K562 (cell line): ENCODE measurements around the gene KCNB1. TPM values are rescaled to one million over a fixed set of nuclear protein-coding genes. Genes with fewer than 3 reads are reported as not detected.

Source experiments
- MYBL2 ChIP-seq, 2 experiments: fragments of 450-650 bp in 1 of 2; sonication (generic) in 1 of 2; formaldehyde crosslinking in 1 of 2; IDR thresholded peaks; 2 replicates each; pipeline versions ENCODE4 v1.6.1 to v1.8.1; 2017 to 2022; ENCODE audit warnings: borderline replicate concordance in 1 of 2, inconsistent platforms in 1 of 2, low read depth in 1 of 2, mild to moderate bottlenecking in 1 of 2, missing genetic modification reagents in 1 of 2, moderate library complexity in 1 of 2
- OTX1 ChIP-seq: fragments of 450-650 bp; formaldehyde crosslinking; IDR thresholded peaks from 2 replicates; pipeline ENCODE4 v1.4.0; 2022; ENCODE audit warnings: mild to moderate bottlenecking
- POLR2B ChIP-seq: fragments of 450-650 bp; IDR thresholded peaks from 2 replicates; pipeline ENCODE4 v1.6.1; 2018; ENCODE audit warnings: low read depth; ENCODE audit not compliant: partially characterized antibody
- SMAD1 ChIP-seq: fragments of 150-350 bp; IDR thresholded peaks from 2 replicates; pipeline ENCODE4 v1.6.1; 2014; ENCODE audit warnings: low read length, low read depth; ENCODE audit not compliant: partially characterized antibody
- ZNF184 ChIP-seq: sonication (generic); formaldehyde crosslinking; IDR thresholded peaks from 2 replicates; pipeline ENCODE4 v1.5.0; 2020; ENCODE audit warnings: missing genetic modification reagents
- polyA plus RNA-seq, 8 experiments: library from polyadenylated mRNA; depleted of rRNA in 4 of 8; stranded (reverse) in 5 of 8; unstranded in 3 of 8; fragments of >200 nt; fragmentation: Nextera tagmentation in 2 of 8; fragmentation: Illumina TruSeq in 1 of 8; extraction: Ambion mirVana in 2 of 8; extraction: Trizol in 1 of 8; gene quantifications; 2 replicates each; pipeline versions ENCODE4 v1.2.1 to v1.2.3, GENCODE V29; 2011 to 2014; ENCODE audit warnings: inconsistent platforms in 1 of 8, missing spikeins in 1 of 8
- total RNA-seq, 7 experiments: library from RNA; depleted of rRNA in 6 of 7; stranded (reverse); fragments of >200 nt in 6 of 7; fragmentation: Illumina TruSeq in 2 of 7; extraction: Trizol in 2 of 7; gene quantifications; 2 replicates each; pipeline versions ENCODE4 v1.2.1 to v1.2.3, GENCODE V29; 2011 to 2021; ENCODE audit warnings: low replicate concordance in 1 of 7
- TF ChIP-seq, protein P1 (sequence below): sonication (generic); formaldehyde crosslinking; IDR thresholded peaks from 2 replicates; pipeline ENCODE4 v1.8.0; 2022; ENCODE audit warnings: mild to moderate bottlenecking, missing genetic modification reagents
- TF ChIP-seq, protein P2 (sequence below): fragments of 450-650 bp; formaldehyde crosslinking; IDR thresholded peaks from 2 replicates; pipeline ENCODE4 v1.4.0; 2020; ENCODE audit warnings: mild to moderate bottlenecking, moderate library complexity
- TF ChIP-seq, protein P3 (sequence below): fragments of 450-650 bp; IDR thresholded peaks from one replicate; pipeline ENCODE4 v1.6.1; 2018; ENCODE audit warnings: mild to moderate bottlenecking, moderate library complexity; ENCODE audit not compliant: partially characterized antibody

Gene KCNB1
- total and polyA plus RNA-seq, 9 of the 15 experiments (the other 6 are each of a cell fraction or from before 2014, with no cell fraction given): 0.01 to 0.06 TPM; not detected in 7

DNA sequence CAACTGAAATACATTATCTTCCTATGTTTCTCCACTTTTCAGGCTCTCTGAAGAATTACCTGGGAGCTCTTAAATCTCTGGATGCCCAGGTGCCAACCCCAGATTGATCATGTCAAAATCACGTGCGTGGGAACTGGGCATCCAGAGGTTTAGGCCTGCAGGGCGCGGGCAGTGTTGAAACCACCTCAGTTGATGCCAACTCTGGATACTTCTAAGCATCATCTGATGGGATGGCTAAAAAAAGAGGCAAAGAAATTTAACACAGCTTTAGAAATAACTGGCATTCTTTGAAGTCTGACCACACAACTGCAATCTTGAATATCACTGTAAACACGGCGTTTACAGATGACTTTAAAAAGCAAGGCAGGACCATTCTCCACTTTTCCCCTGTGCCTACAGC, 43.6 kb upstream of the KCNB1 start (continued):
- no peak for TF ChIP-seq POLR2B
- TF ChIP-seq, protein P1, sequence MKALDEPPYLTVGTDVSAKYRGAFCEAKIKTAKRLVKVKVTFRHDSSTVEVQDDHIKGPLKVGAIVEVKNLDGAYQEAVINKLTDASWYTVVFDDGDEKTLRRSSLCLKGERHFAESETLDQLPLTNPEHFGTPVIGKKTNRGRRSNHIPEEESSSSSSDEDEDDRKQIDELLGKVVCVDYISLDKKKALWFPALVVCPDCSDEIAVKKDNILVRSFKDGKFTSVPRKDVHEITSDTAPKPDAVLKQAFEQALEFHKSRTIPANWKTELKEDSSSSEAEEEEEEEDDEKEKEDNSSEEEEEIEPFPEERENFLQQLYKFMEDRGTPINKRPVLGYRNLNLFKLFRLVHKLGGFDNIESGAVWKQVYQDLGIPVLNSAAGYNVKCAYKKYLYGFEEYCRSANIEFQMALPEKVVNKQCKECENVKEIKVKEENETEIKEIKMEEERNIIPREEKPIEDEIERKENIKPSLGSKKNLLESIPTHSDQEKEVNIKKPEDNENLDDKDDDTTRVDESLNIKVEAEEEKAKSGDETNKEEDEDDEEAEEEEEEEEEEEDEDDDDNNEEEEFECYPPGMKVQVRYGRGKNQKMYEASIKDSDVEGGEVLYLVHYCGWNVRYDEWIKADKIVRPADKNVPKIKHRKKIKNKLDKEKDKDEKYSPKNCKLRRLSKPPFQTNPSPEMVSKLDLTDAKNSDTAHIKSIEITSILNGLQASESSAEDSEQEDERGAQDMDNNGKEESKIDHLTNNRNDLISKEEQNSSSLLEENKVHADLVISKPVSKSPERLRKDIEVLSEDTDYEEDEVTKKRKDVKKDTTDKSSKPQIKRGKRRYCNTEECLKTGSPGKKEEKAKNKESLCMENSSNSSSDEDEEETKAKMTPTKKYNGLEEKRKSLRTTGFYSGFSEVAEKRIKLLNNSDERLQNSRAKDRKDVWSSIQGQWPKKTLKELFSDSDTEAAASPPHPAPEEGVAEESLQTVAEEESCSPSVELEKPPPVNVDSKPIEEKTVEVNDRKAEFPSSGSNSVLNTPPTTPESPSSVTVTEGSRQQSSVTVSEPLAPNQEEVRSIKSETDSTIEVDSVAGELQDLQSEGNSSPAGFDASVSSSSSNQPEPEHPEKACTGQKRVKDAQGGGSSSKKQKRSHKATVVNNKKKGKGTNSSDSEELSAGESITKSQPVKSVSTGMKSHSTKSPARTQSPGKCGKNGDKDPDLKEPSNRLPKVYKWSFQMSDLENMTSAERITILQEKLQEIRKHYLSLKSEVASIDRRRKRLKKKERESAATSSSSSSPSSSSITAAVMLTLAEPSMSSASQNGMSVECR (CRISPR knock-in tag): no peak
- TF ChIP-seq MYBL2 (IDR thresholded peaks at IDR 0.05; ENCODE audit: low read depth): no peak
- no peak for TF ChIP-seq MYBL2 (CRISPR knock-in tag; IDR thresholded peaks at IDR 0.05; ENCODE audit: borderline replicate concordance)
- TF ChIP-seq, protein P2, sequence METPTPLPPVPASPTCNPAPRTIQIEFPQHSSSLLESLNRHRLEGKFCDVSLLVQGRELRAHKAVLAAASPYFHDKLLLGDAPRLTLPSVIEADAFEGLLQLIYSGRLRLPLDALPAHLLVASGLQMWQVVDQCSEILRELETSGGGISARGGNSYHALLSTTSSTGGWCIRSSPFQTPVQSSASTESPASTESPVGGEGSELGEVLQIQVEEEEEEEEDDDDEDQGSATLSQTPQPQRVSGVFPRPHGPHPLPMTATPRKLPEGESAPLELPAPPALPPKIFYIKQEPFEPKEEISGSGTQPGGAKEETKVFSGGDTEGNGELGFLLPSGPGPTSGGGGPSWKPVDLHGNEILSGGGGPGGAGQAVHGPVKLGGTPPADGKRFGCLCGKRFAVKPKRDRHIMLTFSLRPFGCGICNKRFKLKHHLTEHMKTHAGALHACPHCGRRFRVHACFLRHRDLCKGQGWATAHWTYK: no peak
- TF ChIP-seq, protein P3, sequence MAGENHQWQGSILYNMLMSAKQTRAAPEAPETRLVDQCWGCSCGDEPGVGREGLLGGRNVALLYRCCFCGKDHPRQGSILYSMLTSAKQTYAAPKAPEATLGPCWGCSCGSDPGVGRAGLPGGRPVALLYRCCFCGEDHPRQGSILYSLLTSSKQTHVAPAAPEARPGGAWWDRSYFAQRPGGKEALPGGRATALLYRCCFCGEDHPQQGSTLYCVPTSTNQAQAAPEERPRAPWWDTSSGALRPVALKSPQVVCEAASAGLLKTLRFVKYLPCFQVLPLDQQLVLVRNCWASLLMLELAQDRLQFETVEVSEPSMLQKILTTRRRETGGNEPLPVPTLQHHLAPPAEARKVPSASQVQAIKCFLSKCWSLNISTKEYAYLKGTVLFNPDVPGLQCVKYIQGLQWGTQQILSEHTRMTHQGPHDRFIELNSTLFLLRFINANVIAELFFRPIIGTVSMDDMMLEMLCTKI: no peak
- no peak for TF ChIP-seq ZNF184 (CRISPR knock-in tag)
- no peak for TF ChIP-seq OTX1 (CRISPR knock-in tag)
- no peak for TF ChIP-seq SMAD1
- TF ChIP-seq, all 486 proteins: peak for 0
